A549 (cell line): ENCODE results near the gene GRHL1. TPM values are rescaled to one million over a fixed set of nuclear protein-coding genes. Genes with fewer than 3 reads are reported as not detected.
A peak's percentile ranks its signal among the peaks of the same experiment; 100 is the strongest.

Experiments
- ATAC-seq, 2 experiments: fragments of 200-7000 bp in 1 of 2; fragments of >200 bp in 1 of 2; cut with Nextera tagmentation in 1 of 2; cut with Tn5 transposase in 1 of 2; 3 replicates each; pipeline versions ENCODE4 v1.8.0 to v1.9.1; 2018 to 2020; ENCODE audit warnings: mild to moderate bottlenecking in 1 of 2, moderate library complexity in 1 of 2
- CTCF ChIA-PET: fragments of 300-600 bp; sonication (Branson Sonifier 250); formaldehyde crosslinking; extraction: SDS; loops from one replicate; lab custom pipeline; 2021; ENCODE audit warnings: antibody characterized with exemption, inconsistent platforms; lab: Yijun Ruan, JAX
- POLR2A ChIA-PET: fragments of 350-600 bp; formaldehyde crosslinking; extraction: SDS; loops from one replicate; lab custom pipeline; 2021; ENCODE audit warnings: antibody characterized with exemption, inconsistent platforms; lab: Yijun Ruan, JAX
- DNase-seq, 2 experiments: peaks; one replicate each; pipeline versions ENCODE4 v3.0.0 to v3.0.0-alpha.2; 2011 to 2016; ENCODE audit warnings: low read depth in 1 of 2, low spot score in 1 of 2
- FAIRE-seq: peaks from 2 replicates; lab custom pipeline; 2011; peaks lifted over from hg19 to GRCh38; lab: Jason Lieb, UNC
- H3K27ac ChIP-seq, 2 experiments: fragments of >200 bp; sonication (Bioruptor Twin); formaldehyde crosslinking; 3 replicates each; pipeline ENCODE4 v1.5.1; 2016 to 2017
- H3K4me1 ChIP-seq: fragments of >200 bp; sonication (Bioruptor Twin); formaldehyde crosslinking; 3 replicates; pipeline ENCODE4 v1.6.1; 2016
- H3K4me2 ChIP-seq: fragments of >200 bp; sonication (Bioruptor Twin); formaldehyde crosslinking; 3 replicates; pipeline ENCODE4 v1.6.1; 2016
- H3K4me3 ChIP-seq: fragments of >200 bp; sonication (Bioruptor Twin); formaldehyde crosslinking; 3 replicates; pipeline ENCODE4 v1.5.1; 2016
- H3K9me3 ChIP-seq: fragments of >200 bp; sonication (Bioruptor Twin); formaldehyde crosslinking; 3 replicates; pipeline ENCODE4 v1.6.1; 2016
- CEBPB ChIP-seq, 2 experiments: fragments of >200 bp in 1 of 2; sonication (Bioruptor Twin) in 1 of 2; formaldehyde crosslinking in 1 of 2; IDR thresholded peaks; 2 replicates each; pipeline ENCODE4 v1.6.1; 2012 to 2016
- CHD4 ChIP-seq: fragments of 200-600 bp; sonication (generic); IDR thresholded peaks from 2 replicates; pipeline ENCODE4 v1.6.1; 2016; ENCODE audit warnings: antibody characterized with exemption, mild to moderate bottlenecking, borderline replicate concordance
- CTCF ChIP-seq: fragments of >200 bp; sonication (Bioruptor Twin); formaldehyde crosslinking; IDR thresholded peaks from 3 replicates; pipeline ENCODE4 v1.5.1; 2016
- E2F6 ChIP-seq: IDR thresholded peaks from 2 replicates; pipeline ENCODE4 v1.6.1; 2012; ENCODE audit warnings: low read depth, borderline replicate concordance
- EHF ChIP-seq: fragments of 250-450 bp; sonication (Bioruptor Pico); IDR thresholded peaks from 2 replicates; pipeline ENCODE4 v1.5.0; 2020; ENCODE audit warnings: mild to moderate bottlenecking
- EP300 ChIP-seq, 2 experiments: fragments of >200 bp; sonication (Bioruptor Twin); formaldehyde crosslinking; IDR thresholded peaks; 2 replicates in 1 of 2; 3 replicates in 1 of 2; pipeline ENCODE4 v1.6.1; 2016 to 2017
- ESRRA ChIP-seq: fragments of 150-350 bp; IDR thresholded peaks from 2 replicates; pipeline ENCODE4 v1.6.1; 2014; ENCODE audit warnings: mild to moderate bottlenecking, low read length, borderline replicate concordance
- FOSL2 ChIP-seq, 2 experiments: fragments of 450-650 bp in 1 of 2; fragments of >200 bp in 1 of 2; sonication (Bioruptor Twin) in 1 of 2; formaldehyde crosslinking; IDR thresholded peaks; 2 replicates each; pipeline versions ENCODE4 v1.5.0 to v1.6.1; 2016 to 2020; ENCODE audit warnings: mild to moderate bottlenecking in 1 of 2, moderate library complexity in 1 of 2
- HDAC2 ChIP-seq: fragments of 200-600 bp; sonication (generic); IDR thresholded peaks from 2 replicates; pipeline ENCODE4 v1.6.1; 2016
- HOXB13 ChIP-seq: fragments of 250-450 bp; sonication (Bioruptor Pico); IDR thresholded peaks from 2 replicates; pipeline ENCODE4 v1.5.0; 2020; ENCODE audit warnings: low read depth, mild to moderate bottlenecking, moderate library complexity
- JUN ChIP-seq, 2 experiments: fragments of >200 bp; sonication (Bioruptor Twin); formaldehyde crosslinking; IDR thresholded peaks; 2 replicates in 1 of 2; 3 replicates in 1 of 2; pipeline ENCODE4 v1.6.1; 2016 to 2017
- KDM1A ChIP-seq: fragments of 200-600 bp; sonication (generic); IDR thresholded peaks from 2 replicates; pipeline ENCODE4 v1.6.1; 2016; ENCODE audit warnings: low read depth, mild to moderate bottlenecking
- MAX ChIP-seq: IDR thresholded peaks from 2 replicates; pipeline ENCODE4 v1.6.1; 2012
- MAZ ChIP-seq: fragments of 150-350 bp; IDR thresholded peaks from 2 replicates; pipeline ENCODE4 v1.6.1; 2014; ENCODE audit warnings: antibody characterized with exemption, low read depth, low read length, borderline replicate concordance
- NPAS2 ChIP-seq: fragments of 250-450 bp; sonication (Bioruptor Pico); IDR thresholded peaks from 2 replicates; pipeline ENCODE4 v1.8.0; 2022; ENCODE audit warnings: mild to moderate bottlenecking, moderate library complexity, borderline replicate concordance
- PHF8 ChIP-seq: fragments of 200-600 bp; sonication (generic); IDR thresholded peaks from 2 replicates; pipeline ENCODE4 v1.6.1; 2016; ENCODE audit warnings: low read depth, mild to moderate bottlenecking, antibody characterized with exemption, moderate library complexity, borderline replicate concordance
- POLR2A ChIP-seq: IDR thresholded peaks from 2 replicates; pipeline ENCODE4 v1.6.1; 2012; ENCODE audit warnings: mild to moderate bottlenecking, low read length
- POLR2AphosphoS2 ChIP-seq: conservative IDR thresholded peaks from 2 replicates; pipeline ENCODE4 v1.6.1; 2012; ENCODE audit warnings: low read length, improper control_type of control experiment, inconsistent platforms
- RARB ChIP-seq: fragments of 250-450 bp; sonication (Bioruptor Pico); IDR thresholded peaks from 2 replicates; pipeline ENCODE4 v1.8.0; 2021; ENCODE audit warnings: mild to moderate bottlenecking, moderate library complexity
- RFX5 ChIP-seq: fragments of 450-650 bp; IDR thresholded peaks from 2 replicates; pipeline ENCODE4 v1.7.1; 2014; ENCODE audit warnings: antibody characterized with exemption, mild to moderate bottlenecking, moderate library complexity
- SMC3 ChIP-seq: fragments of >200 bp; sonication (Bioruptor Twin); formaldehyde crosslinking; IDR thresholded peaks from 3 replicates; pipeline ENCODE4 v1.6.1; 2018; ENCODE audit warnings: inconsistent platforms
- SREBF2 ChIP-seq: fragments of 450-650 bp; IDR thresholded peaks from 2 replicates; pipeline ENCODE4 v1.6.1; 2014; ENCODE audit warnings: mild to moderate bottlenecking, moderate library complexity
- ZNF302 ChIP-seq: fragments of 250-450 bp; sonication (Bioruptor Pico); IDR thresholded peaks from 2 replicates; pipeline ENCODE4 v1.9.0; 2021; ENCODE audit warnings: inconsistent platforms, mild to moderate bottlenecking, moderate library complexity
- WGBS: methylation state at CpG from one replicate; pipeline ENCODE4 v1.1.6; 2017; ENCODE audit errors: missing lambda C conversion rate; 5-methylcytosine and 5-hydroxymethylcytosine counted together
- polyA minus RNA-seq: library from RNA; depleted of rRNA, polyadenylated mRNA; stranded (reverse); fragments of >200 nt; gene quantifications from 2 replicates; pipeline ENCODE4 v1.2.3, GENCODE V29; 2011; rRNA and poly(A)+ RNA removed
- polyA plus RNA-seq, 4 experiments: library from polyadenylated mRNA; depleted of rRNA in 3 of 4; stranded (reverse); fragments of >200 nt; fragmentation: RNase III in 1 of 4; extraction: RNeasy Plus Mini Kit Qiagen cat#74134 plus additional on column Dnase treatment in 1 of 4; gene quantifications; 2 replicates in 3 of 4; 3 replicates in 1 of 4; pipeline ENCODE4 v1.2.3, GENCODE V29; 2011 to 2017

GRHL1 gene
- polyA plus RNA-seq (2011; rRNA removed), result 1.2 and 1.7 TPM in 2 replicates
- 0.93 and 0.98 TPM in 2 replicates for polyA plus RNA-seq (2012; cell fraction: cytosol; rRNA removed)
- 1.4 and 1.5 TPM in 2 replicates for polyA plus RNA-seq (2012; cell fraction: nucleus; rRNA removed)
- polyA plus RNA-seq (2017; fragmentation: RNase III; extraction: RNeasy Plus Mini Kit Qiagen cat#74134 plus additional on column Dnase treatment), result 0.59 to 0.84 TPM (median 0.68 TPM) in 3 replicates
- 0.92 and 3.4 TPM in 2 replicates for polyA minus RNA-seq

GRCh38 chr2:9951522-9952285, at the start of gene GRHL1:
TSS of gene GRHL1 (plus strand) at chr2:9951693. CDS start at chr2:9951834, 141 bp downstream.
- peak; percentile 92 to 97 for DNase-seq
- no peak for FAIRE-seq
- 0% methylated on average over 5 of the region's 111 CpGs for WGBS
- ChIA-PET POLR2A (no interaction called here), CTCF (interaction anchor here (1.7 to 1.8 kb wide), 2 partner anchors 10 to 33 kb away, joined by 7 to 8 read pairs; no protein-coding TSS in a partner anchor)
- H3K4me3 ChIP-seq, result peak within 1 kb of the TSS; percentile 82
- peak within 1 kb of the TSS; percentile 69 to 89 for H3K27ac ChIP-seq
- ATAC-seq, result peak; percentile 92 to 97
- TF ChIP-seq POLR2A (peak; percentile 9; the same call in 1 of the 2 replicates), SREBF2 (no peak), RFX5 (0 out of 2 replicates have a peak, but pooled peaks have one; percentile 41), JUN (IDR thresholded peaks at IDR 0.05) (peak in 1 of 2 experiments; percentile 21; a peak in 1 of 5 replicates), KDM1A (no peak), MAX (no peak), PHF8 (peak; percentile 33; the same call in 1 of the 2 replicates)
- H3K4me1 ChIP-seq, result 0 out of 3 replicates have a peak, but pooled peaks cover 3% of the 10 kb centered on the region
- H3K9me3 ChIP-seq, result no peaks in the 10 kb centered on the region
- peak within 1 kb of the TSS; percentile 98 for H3K4me2 ChIP-seq

- Histone ChIP-seq H3K4me1 (no peaks in the 10 kb centered on the region), H3K4me2 (no peak overlapping the region), H3K27ac (no peak overlapping the region)
- POLR2A ChIA-PET, result no interaction called here
- no peak for DNase-seq
- TF ChIP-seq FOSL2 (IDR thresholded peaks at IDR 0.05) (no peak), FOSL2 (CRISPR knock-in tag; IDR thresholded peaks at IDR 0.05) (no peak), HOXB13 (CRISPR knock-in tag) (no peak)
- TF ChIP-seq, all 56 proteins: peak for 0
- H3K4me3 ChIP-seq, result no peak overlapping the region
- ATAC-seq, result no peak
- 62% methylated on average over 1 of the region's 1 CpG for WGBS
- no peak for FAIRE-seq
- CTCF ChIA-PET, result interaction anchor here (1.0 kb wide), 1 partner anchor 9 kb away, joined by 3 read pairs; no protein-coding TSS in a partner anchor
- H3K9me3 ChIP-seq, result no peaks in the 10 kb centered on the region
Measured at GRCh38 chr2:9905413-9905812, 46.1 kb upstream of the GRHL1 start.

GRCh38 chr2:9907402-9907801, 44.1 kb upstream of the GRHL1 start:
- no peak for DNase-seq
- CTCF ChIA-PET, result interaction anchor here (1.0 to 5.8 kb wide), 4 partner anchors 9 to 108 kb away, joined by 3 to 43 read pairs (median 4); no protein-coding TSS in a partner anchor
- H3K4me2 ChIP-seq, result no peak overlapping the region
- POLR2A ChIA-PET, result interaction anchor here (0.9 kb wide), 1 partner anchor 64 kb away, joined by 4 read pairs; the partner anchor contains the start of gene TAF1B
- no peak for TF ChIP-seq RARB
- TF ChIP-seq POLR2AphosphoS2, result no peak
- TF ChIP-seq E2F6, result no peak
- no peak for TF ChIP-seq EP300 (IDR thresholded peaks at IDR 0.05)
- TF ChIP-seq EHF (CRISPR knock-in tag), result no peak
- no peak for TF ChIP-seq MAZ
- TF ChIP-seq CEBPB (IDR thresholded peaks at IDR 0.05), result no peak
- TF ChIP-seq ESRRA, result no peak
- no peak for TF ChIP-seq CHD4
- no peak for TF ChIP-seq SMC3
- TF ChIP-seq MAX, result no peak
- TF ChIP-seq HDAC2, result no peak
- TF ChIP-seq CTCF, result no peak
- TF ChIP-seq ZNF302 (CRISPR knock-in tag), result no peak
- TF ChIP-seq NPAS2, result no peak
- 92% methylated on average over 7 of the region's 7 CpGs for WGBS
- H3K4me1 ChIP-seq, result no peaks in the 10 kb centered on the region
- H3K4me3 ChIP-seq, result no peak overlapping the region
- ATAC-seq, result no peak
- no peaks in the 10 kb centered on the region for H3K9me3 ChIP-seq
- FAIRE-seq, result no peak
- no peak overlapping the region for H3K27ac ChIP-seq
